HepG2 (cell line): ENCODE results near the gene TNFRSF25. TPM values are rescaled to one million over a fixed set of nuclear protein-coding genes. Genes with fewer than 3 reads are reported as not detected.

Experiments
- JARID2 ChIP-seq: sonication (generic); formaldehyde crosslinking; IDR thresholded peaks from 2 replicates; pipeline ENCODE4 v1.8.1; 2023; ENCODE audit warnings: missing genetic modification reagents, inconsistent platforms; ENCODE audit not compliant: insufficient replicate concordance
- MZF1 ChIP-seq: sonication (generic); formaldehyde crosslinking; IDR thresholded peaks from 2 replicates; pipeline ENCODE4 v1.8.1; 2023; ENCODE audit warnings: mild to moderate bottlenecking, missing genetic modification reagents, borderline replicate concordance
- NFAT5 ChIP-seq: sonication (generic); formaldehyde crosslinking; IDR thresholded peaks from 2 replicates; pipeline ENCODE4 v1.4.0; 2020; ENCODE audit warnings: missing genetic modification reagents
- PAWR ChIP-seq: sonication (generic); formaldehyde crosslinking; IDR thresholded peaks from 2 replicates; pipeline ENCODE4 v1.4.0; 2020; ENCODE audit warnings: missing genetic modification reagents, mild to moderate bottlenecking, borderline replicate concordance
- SPEN ChIP-seq: sonication (generic); formaldehyde crosslinking; IDR thresholded peaks from 2 replicates; pipeline ENCODE4 v1.5.1; 2020; ENCODE audit warnings: low read depth, mild to moderate bottlenecking, missing genetic modification reagents
- ZMAT5 ChIP-seq: sonication (generic); formaldehyde crosslinking; IDR thresholded peaks from 2 replicates; pipeline ENCODE4 v1.5.0; 2020; ENCODE audit warnings: mild to moderate bottlenecking, low read depth, missing genetic modification reagents, borderline replicate concordance
- ZNF335 ChIP-seq: sonication (generic); formaldehyde crosslinking; IDR thresholded peaks from 2 replicates; pipeline ENCODE4 v1.4.0; 2020; ENCODE audit warnings: missing genetic modification reagents
- ZNF580 ChIP-seq: IDR thresholded peaks from 2 replicates; pipeline ENCODE4 v1.6.1; 2016; ENCODE audit warnings: low read depth, borderline replicate concordance
- ZNF709 ChIP-seq: sonication (generic); formaldehyde crosslinking; IDR thresholded peaks from 2 replicates; pipeline ENCODE4 v1.5.0; 2020; ENCODE audit warnings: mild to moderate bottlenecking, missing genetic modification reagents
- ZNF790 ChIP-seq: sonication (generic); formaldehyde crosslinking; IDR thresholded peaks from 2 replicates; pipeline ENCODE4 v1.8.0; 2022; ENCODE audit warnings: missing genetic modification reagents, mild to moderate bottlenecking, borderline replicate concordance
- ZSCAN29 ChIP-seq: sonication (generic); formaldehyde crosslinking; conservative IDR thresholded peaks from 2 replicates; pipeline ENCODE4 v1.4.0; 2020; ENCODE audit warnings: mild to moderate bottlenecking, missing genetic modification reagents
- polyA plus RNA-seq, 8 experiments: library from polyadenylated mRNA; depleted of rRNA in 3 of 8; stranded (reverse) in 7 of 8; unstranded in 1 of 8; fragments of >200 nt; fragmentation: Illumina TruSeq in 4 of 8; extraction: Trizol in 4 of 8; gene quantifications; 2 replicates each; pipeline versions ENCODE4 v1.2.1 to v1.2.3, GENCODE V29; 2011 to 2016; ENCODE audit warnings: low read depth in 4 of 8, missing spikeins in 1 of 8, mixed read lengths in 1 of 8; ENCODE audit not compliant: insufficient read depth in 1 of 8
- total RNA-seq, 5 experiments: library from RNA; depleted of rRNA; stranded (reverse); fragments of >200 nt; fragmentation: Illumina TruSeq; extraction: Trizol; gene quantifications; 2 replicates each; pipeline ENCODE4 v1.2.3, GENCODE V29; 2016; ENCODE audit warnings: low read depth in 1 of 5
- TF ChIP-seq, protein P1 (sequence below), 2 experiments: sonication (generic) in 1 of 2; formaldehyde crosslinking in 1 of 2; IDR thresholded peaks; 2 replicates each; pipeline versions ENCODE4 v1.6.1 to v1.9.0; 2014 to 2022; ENCODE audit warnings: antibody characterized with exemption in 1 of 2, borderline replicate concordance in 1 of 2, inconsistent platforms in 1 of 2, low read depth in 1 of 2, missing genetic modification reagents in 1 of 2
- TF ChIP-seq, protein P2 (sequence below): sonication (generic); formaldehyde crosslinking; IDR thresholded peaks from 2 replicates; pipeline ENCODE4 v1.4.0; 2020; ENCODE audit warnings: missing genetic modification reagents

Gene TNFRSF25
- total and polyA plus RNA-seq, 2 of the 13 experiments (the other 11 are each of a cell fraction or from before 2014, with no cell fraction given), result 1.4 to 1.5 TPM

DNA sequence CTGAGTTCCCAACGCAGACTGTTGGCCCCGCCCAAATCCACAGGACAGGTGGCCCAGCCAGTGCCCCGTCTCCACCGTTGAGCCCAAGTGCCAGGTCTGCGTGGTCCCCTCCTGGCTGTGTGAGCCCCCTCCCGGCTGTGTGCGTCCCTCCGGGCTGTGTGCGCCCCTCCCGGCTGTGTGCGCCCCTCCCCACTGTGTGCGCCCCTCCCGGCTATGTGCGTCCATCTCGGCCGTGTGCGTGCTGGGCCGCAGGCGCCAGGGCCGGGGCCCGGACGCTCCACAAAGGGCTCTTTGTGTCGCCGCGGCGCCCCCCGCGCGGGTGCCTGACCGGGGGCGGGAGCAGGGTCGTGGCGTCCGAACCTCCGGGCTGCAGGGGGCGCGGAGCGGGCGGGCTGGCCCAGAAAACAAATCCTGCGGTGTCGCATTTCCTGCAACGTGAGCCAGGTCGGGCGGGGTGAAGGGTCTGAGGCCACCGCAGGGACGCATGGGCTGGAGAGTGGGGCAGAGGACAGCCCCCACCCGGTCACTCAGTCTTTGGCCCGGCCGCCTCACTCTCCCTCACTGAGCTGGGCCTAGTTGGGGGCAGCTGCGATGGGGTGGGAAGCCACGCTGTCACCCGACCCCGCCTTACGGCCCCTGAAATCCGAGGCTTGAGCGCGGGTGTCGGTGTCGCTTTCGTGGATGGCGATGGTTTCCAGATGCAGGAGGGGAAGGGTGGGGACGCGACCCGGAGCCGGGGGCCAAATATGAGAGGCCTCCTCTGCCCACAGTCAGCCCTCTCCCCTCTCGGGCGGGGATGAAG lies 18.8 kb downstream of the TNFRSF25 start (continued):
- TF ChIP-seq, protein P1, sequence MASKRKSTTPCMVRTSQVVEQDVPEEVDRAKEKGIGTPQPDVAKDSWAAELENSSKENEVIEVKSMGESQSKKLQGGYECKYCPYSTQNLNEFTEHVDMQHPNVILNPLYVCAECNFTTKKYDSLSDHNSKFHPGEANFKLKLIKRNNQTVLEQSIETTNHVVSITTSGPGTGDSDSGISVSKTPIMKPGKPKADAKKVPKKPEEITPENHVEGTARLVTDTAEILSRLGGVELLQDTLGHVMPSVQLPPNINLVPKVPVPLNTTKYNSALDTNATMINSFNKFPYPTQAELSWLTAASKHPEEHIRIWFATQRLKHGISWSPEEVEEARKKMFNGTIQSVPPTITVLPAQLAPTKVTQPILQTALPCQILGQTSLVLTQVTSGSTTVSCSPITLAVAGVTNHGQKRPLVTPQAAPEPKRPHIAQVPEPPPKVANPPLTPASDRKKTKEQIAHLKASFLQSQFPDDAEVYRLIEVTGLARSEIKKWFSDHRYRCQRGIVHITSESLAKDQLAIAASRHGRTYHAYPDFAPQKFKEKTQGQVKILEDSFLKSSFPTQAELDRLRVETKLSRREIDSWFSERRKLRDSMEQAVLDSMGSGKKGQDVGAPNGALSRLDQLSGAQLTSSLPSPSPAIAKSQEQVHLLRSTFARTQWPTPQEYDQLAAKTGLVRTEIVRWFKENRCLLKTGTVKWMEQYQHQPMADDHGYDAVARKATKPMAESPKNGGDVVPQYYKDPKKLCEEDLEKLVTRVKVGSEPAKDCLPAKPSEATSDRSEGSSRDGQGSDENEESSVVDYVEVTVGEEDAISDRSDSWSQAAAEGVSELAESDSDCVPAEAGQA (IDR thresholded peaks at IDR 0.05; ENCODE audit: low read depth), result no peak
- TF ChIP-seq, protein P1 (CRISPR knock-in tag; IDR thresholded peaks at IDR 0.05; ENCODE audit: borderline replicate concordance), result peak; percentile 57; the same call in 1 of the 2 replicates
- TF ChIP-seq ZSCAN29 (CRISPR knock-in tag) (peak; percentile 56; the same call in 1 of the 2 replicates), SPEN (peak; percentile 84), ZNF335 (CRISPR knock-in tag) (peak; percentile 50), NFAT5 (CRISPR knock-in tag) (peak; percentile 31; the same call in 1 of the 2 replicates), ZNF580 (CRISPR knock-in tag) (0 out of 2 replicates have a peak, but pooled peaks have one; percentile 19), JARID2 (CRISPR knock-in tag) (peak; percentile 49), ZNF790 (CRISPR knock-in tag) (peak; percentile 94; the same call in 1 of the 2 replicates), ZMAT5 (CRISPR knock-in tag) (0 out of 2 replicates have a peak, but pooled peaks have one; percentile 9), MZF1 (no peak), ZNF709 (peak; percentile 81), PAWR (no peak)
- TF ChIP-seq, protein P2, sequence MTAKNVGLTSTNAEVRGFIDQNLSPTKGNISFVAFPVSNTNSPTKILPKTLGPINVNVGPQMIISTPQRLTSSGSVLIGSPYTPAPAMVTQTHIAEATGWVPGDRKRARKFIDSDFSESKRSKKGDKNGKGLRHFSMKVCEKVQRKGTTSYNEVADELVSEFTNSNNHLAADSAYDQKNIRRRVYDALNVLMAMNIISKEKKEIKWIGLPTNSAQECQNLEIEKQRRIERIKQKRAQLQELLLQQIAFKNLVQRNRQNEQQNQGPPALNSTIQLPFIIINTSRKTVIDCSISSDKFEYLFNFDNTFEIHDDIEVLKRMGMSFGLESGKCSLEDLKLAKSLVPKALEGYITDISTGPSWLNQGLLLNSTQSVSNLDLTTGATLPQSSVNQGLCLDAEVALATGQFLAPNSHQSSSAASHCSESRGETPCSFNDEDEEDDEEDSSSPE, result peak; percentile 76
